Lower leg skin (tissue), 4 donors: ENCODE results near the gene MOCS2. TPM values are rescaled to one million over a fixed set of nuclear protein-coding genes. Genes with fewer than 3 reads are reported as not detected.
A peak's percentile ranks its signal among the peaks of the same experiment; 100 is the strongest.

ENCODE experiments used
- DNase-seq, 2 donors: peaks; one replicate each; pipeline ENCODE4 v3.0.0-alpha.2; 2019; ENCODE audit warnings: low spot score in 2 of 2
- H3K4me3 ChIP-seq: fragments of 200-600 bp; sonication (generic); 2 replicates; pipeline ENCODE4 v1.5.1; 2017; ENCODE audit warnings: mild to moderate bottlenecking, low read depth; ENCODE audit not compliant: poor library complexity, severe bottlenecking
- POLR2A ChIP-seq, 2 donors: fragments of 450-650 bp; IDR thresholded peaks; one replicate each; pipeline ENCODE4 v1.6.1; 2016 to 2017; ENCODE audit warnings: antibody characterized with exemption in 2 of 2, mild to moderate bottlenecking in 1 of 2, moderate library complexity in 1 of 2
- WGBS, 2 donors: methylation state at CpG; one replicate each; pipeline ENCODE4 v1.1.5; 2018; 5-methylcytosine and 5-hydroxymethylcytosine counted together
- intact Hi-C: fragments of 100-400 bp; cut with DNase I; formaldehyde crosslinking; loops from one replicate; pipeline ENCODE4 v1.15.0; 2023; ENCODE audit warnings: low total_unique reads
- total RNA-seq, 4 donors: library from RNA; depleted of rRNA; stranded (reverse); fragments of >200 nt; gene quantifications; one replicate each; pipeline ENCODE4 v1.1.0, GENCODE V29; 2016
- TF ChIP-seq, protein P1 (sequence below), 3 donors: fragments of 450-650 bp; IDR thresholded peaks; one replicate each; pipeline ENCODE4 v1.5.1; 2016; ENCODE audit warnings: antibody characterized with exemption in 3 of 3, mild to moderate bottlenecking in 3 of 3, moderate library complexity in 2 of 3

The MOCS2 gene
- total RNA-seq = 10 to 100 TPM; 12.1 to 23.3 (median 17.6) TPM

- 0 to 1% methylated on average over 38 to 50 of the region's 54 CpGs for WGBS, 2 donors
- DNase-seq = peak; percentile 85 to 98
- intact Hi-C loops = no loop called here
- peak within 1 kb of the TSS; percentile 75 for H3K4me3 ChIP-seq
- TF ChIP-seq, protein P1, sequence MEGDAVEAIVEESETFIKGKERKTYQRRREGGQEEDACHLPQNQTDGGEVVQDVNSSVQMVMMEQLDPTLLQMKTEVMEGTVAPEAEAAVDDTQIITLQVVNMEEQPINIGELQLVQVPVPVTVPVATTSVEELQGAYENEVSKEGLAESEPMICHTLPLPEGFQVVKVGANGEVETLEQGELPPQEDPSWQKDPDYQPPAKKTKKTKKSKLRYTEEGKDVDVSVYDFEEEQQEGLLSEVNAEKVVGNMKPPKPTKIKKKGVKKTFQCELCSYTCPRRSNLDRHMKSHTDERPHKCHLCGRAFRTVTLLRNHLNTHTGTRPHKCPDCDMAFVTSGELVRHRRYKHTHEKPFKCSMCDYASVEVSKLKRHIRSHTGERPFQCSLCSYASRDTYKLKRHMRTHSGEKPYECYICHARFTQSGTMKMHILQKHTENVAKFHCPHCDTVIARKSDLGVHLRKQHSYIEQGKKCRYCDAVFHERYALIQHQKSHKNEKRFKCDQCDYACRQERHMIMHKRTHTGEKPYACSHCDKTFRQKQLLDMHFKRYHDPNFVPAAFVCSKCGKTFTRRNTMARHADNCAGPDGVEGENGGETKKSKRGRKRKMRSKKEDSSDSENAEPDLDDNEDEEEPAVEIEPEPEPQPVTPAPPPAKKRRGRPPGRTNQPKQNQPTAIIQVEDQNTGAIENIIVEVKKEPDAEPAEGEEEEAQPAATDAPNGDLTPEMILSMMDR (IDR thresholded peaks at IDR 0.05) = no peak
- TF ChIP-seq POLR2A (IDR thresholded peaks at IDR 0.05) = no peak
Observed at GRCh38 chr5:53109443-53110127, at the start of gene MOCS2. Gene MOCS2 (minus strand): TSS chr5:53109757. CDS start chr5:53107174, 2,583 bp downstream.

DNA sequence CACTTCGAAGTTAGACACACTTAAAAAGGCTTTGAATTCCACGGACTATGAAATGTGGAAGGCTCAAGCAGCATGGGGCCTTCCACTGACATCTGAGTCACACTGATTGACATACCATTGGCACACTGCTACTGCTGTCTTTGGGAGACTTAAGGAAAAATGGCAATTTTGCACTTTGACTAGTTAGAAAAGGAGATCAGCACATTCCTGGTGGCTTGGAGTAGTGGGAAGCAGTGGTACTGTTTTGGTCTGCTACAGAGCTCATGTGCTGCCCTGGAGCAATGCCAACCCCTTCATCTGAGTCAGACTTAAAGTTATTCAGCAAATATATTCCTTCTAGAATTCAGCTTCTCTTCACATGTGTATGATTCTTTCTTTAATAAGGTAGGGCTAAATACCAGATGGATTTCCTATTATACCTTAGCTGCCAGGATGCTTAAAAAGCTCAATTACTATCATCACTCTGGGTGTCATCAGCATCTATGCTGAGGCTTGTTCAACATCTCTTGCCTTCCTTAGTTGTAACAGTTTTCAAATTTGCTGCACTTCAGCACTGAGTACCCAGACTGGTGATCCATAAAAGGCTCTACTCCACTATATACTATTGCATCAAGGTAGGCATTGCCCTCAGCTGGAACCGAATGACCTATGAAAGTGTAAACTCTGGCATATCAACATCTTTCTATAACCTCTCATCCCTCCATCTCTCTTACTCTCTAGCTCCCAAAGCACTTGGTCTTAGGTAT lies 42.3 kb upstream of the MOCS2 start:
- TF ChIP-seq, protein P1 (IDR thresholded peaks at IDR 0.05) = no peak
- TF ChIP-seq POLR2A (IDR thresholded peaks at IDR 0.05) = no peak
- 79 to 89% methylated on average over 3 of the region's 3 CpGs for WGBS, 2 donors
- peak; percentile 48 to 85 for DNase-seq
- H3K4me3 ChIP-seq = no peak overlapping the region
- intact Hi-C loops = no loop called here

GRCh38 chr5:53133020-53133419 lies 23.5 kb upstream of the MOCS2 start:
- intact Hi-C loops = no loop called here
- DNase-seq = no peak
- 83 to 93% methylated on average over 1 of the region's 1 CpG for WGBS, 2 donors
- no peak for TF ChIP-seq POLR2A (IDR thresholded peaks at IDR 0.05)
- TF ChIP-seq, protein P1 (IDR thresholded peaks at IDR 0.05) = no peak
- H3K4me3 ChIP-seq = no peak overlapping the region

DNA sequence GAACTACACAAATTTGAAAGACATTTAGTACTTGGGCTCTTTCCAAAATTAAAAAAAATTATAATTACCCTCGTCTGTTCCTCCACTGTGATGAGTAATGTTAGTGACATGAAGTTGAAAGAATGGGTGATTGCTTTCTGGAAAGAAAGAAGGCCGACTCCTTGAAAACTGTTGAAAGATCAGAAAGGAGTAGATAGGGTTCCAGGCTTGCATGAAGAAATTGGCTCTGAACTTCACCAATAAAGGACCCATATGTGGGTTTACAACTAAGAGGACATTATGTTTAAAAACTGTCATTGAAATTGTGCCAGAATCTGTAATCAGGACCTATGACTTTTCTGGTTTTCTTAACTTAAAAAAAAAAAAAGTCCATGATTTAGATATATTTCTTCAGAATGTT lies 20.7 kb upstream of the MOCS2 start:
- TF ChIP-seq, protein P1 (IDR thresholded peaks at IDR 0.05) = no peak
- TF ChIP-seq POLR2A (IDR thresholded peaks at IDR 0.05) = no peak
- no peak for DNase-seq
- 11 to 21% methylated on average over 2 of the region's 2 CpGs for WGBS, 2 donors
- intact Hi-C loops = no loop called here
- no peak overlapping the region for H3K4me3 ChIP-seq

- WGBS, 2 donors = 88 to 100% methylated on average over 1 of the region's 1 CpG
- DNase-seq = no peak
- intact Hi-C loops = no loop called here
- no peak overlapping the region for H3K4me3 ChIP-seq
- TF ChIP-seq, protein P1 (IDR thresholded peaks at IDR 0.05) = no peak
- TF ChIP-seq POLR2A (IDR thresholded peaks at IDR 0.05) = no peak
Observed at GRCh38 chr5:53128481-53128880, 18.9 kb upstream of the MOCS2 start.
